NOMO-1 treated with dmso at 0.1 percent for 144 hours (cell line): Measurements from ENCODE around the gene HNRNPD.
"Not testable (repeated sequence)": the region's sequence is repeated elsewhere in the genome, so short reads cannot be mapped to it uniquely, and the experiment has no call there.

ENCODE experiments used
- DNase-seq: peaks from one replicate; lab custom pipeline; 2025; ENCODE audit not compliant: unreplicated experiment; lab: John Stamatoyannopoulos, UW

Gene HNRNPD

GRCh38 chr4:82373816-82374625 is at the start of gene HNRNPD:
TSS of gene HNRNPD (minus strand) at chr4:82373991. CDS start at chr4:82373678, 313 bp downstream.
- DNase-seq, result peak; percentile 97

- DNase-seq, result no peak
Observed at GRCh38 chr4:82422616-82423015, 48.8 kb upstream of the HNRNPD start.

GRCh38 chr4:82421796-82422560 is 48.2 kb upstream of the HNRNPD start:
- no peak for DNase-seq

- DNase-seq, result no peak
Observed at GRCh38 chr4:82419451-82419850, 45.7 kb upstream of the HNRNPD start.

GRCh38 chr4:82415922-82416365 is 42.2 kb upstream of the HNRNPD start:
- DNase-seq, result no peak

- DNase-seq, result not testable (repeated sequence)
Observed at GRCh38 chr4:82415061-82415460, 41.3 kb upstream of the HNRNPD start.

- no peak for DNase-seq
Observed at GRCh38 chr4:82403725-82404124, 29.9 kb upstream of the HNRNPD start.

- DNase-seq, result no peak
Observed at GRCh38 chr4:82402196-82402775, 28.5 kb upstream of the HNRNPD start.

- DNase-seq, result no peak
Observed at GRCh38 chr4:82401600-82401999, 27.8 kb upstream of the HNRNPD start.

- no peak for DNase-seq
Observed at GRCh38 chr4:82398263-82398662, 24.5 kb upstream of the HNRNPD start.

- no peak for DNase-seq
Observed at GRCh38 chr4:82397527-82397926, 23.7 kb upstream of the HNRNPD start.

GRCh38 chr4:82394896-82395295 is 21.1 kb upstream of the HNRNPD start:
- no peak for DNase-seq

GRCh38 chr4:82390061-82390460 is 16.3 kb upstream of the HNRNPD start:
- not testable (repeated sequence) for DNase-seq

- DNase-seq, result no peak
Observed at GRCh38 chr4:82388405-82388804, 14.6 kb upstream of the HNRNPD start.

- DNase-seq, result not testable (repeated sequence)
Observed at GRCh38 chr4:82386312-82386711, 12.5 kb upstream of the HNRNPD start.

GRCh38 chr4:82382751-82383150 is 9.0 kb upstream of the HNRNPD start:
- no peak for DNase-seq

GRCh38 chr4:82381661-82382296 is 8.0 kb upstream of the HNRNPD start:
- DNase-seq, result no peak

- DNase-seq, result no peak
Observed at GRCh38 chr4:82381235-82381634, 7.4 kb upstream of the HNRNPD start.

- no peak for DNase-seq
Observed at GRCh38 chr4:82380831-82381230, 7.0 kb upstream of the HNRNPD start.

GRCh38 chr4:82380344-82380743 is 6.6 kb upstream of the HNRNPD start:
- no peak for DNase-seq

GRCh38 chr4:82376109-82376508 is 2.3 kb upstream of the HNRNPD start:
- no peak for DNase-seq
